Measurements from ENCODE around the gene MINDY4B. TPM values are rescaled to one million over a fixed set of nuclear protein-coding genes. Genes with fewer than 3 reads are reported as not detected.

The MINDY4B gene
- total and polyA plus RNA-seq, 2 experiments from 2014 or later, result not detected

DNA sequence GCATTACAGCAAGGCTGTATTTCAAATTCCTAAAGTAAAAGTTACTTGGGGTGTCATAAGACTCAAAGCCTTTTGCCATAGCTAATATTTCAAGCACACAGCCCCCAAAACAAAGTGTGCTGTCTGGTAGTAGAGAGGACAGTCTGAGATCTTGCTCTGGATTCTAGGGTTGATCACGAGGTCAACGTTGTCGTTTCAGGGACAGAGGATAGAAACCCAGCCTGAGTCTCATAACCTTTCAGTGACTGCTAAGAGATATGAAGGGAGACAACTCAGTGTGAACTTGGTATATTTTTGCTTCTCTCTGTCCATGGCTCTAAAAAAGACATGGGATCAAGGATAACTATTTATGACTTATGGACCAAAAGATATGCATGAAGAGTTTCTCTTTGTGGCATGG lies 25.6 kb upstream of the MINDY4B start:
- Mint-ChIP-seq H3K9me3 (no peaks in the 10 kb centered on the region; the same call in 2 of the 3 replicates), H3K36me3 (ENCODE audit: low read depth) (no peaks in the 10 kb centered on the region), H3K27me3 (ENCODE audit: insufficient read depth, low read depth, poor library complexity) (no peaks in the 10 kb centered on the region), H3K27ac (no peak overlapping the region), H3K4me3 (no peak overlapping the region), H3K4me1 (peaks cover 7% of the 10 kb centered on the region)
- H3F3A ChIP-seq (replicated peaks; ENCODE audit: low read depth), result no peaks in the 10 kb centered on the region
- no peak for DNase-seq (ENCODE audit: low spot score)
- no peaks in the 10 kb centered on the region for H3K9me2 ChIP-seq (ENCODE audit: insufficient read depth)
- TF ChIP-seq, protein P1, sequence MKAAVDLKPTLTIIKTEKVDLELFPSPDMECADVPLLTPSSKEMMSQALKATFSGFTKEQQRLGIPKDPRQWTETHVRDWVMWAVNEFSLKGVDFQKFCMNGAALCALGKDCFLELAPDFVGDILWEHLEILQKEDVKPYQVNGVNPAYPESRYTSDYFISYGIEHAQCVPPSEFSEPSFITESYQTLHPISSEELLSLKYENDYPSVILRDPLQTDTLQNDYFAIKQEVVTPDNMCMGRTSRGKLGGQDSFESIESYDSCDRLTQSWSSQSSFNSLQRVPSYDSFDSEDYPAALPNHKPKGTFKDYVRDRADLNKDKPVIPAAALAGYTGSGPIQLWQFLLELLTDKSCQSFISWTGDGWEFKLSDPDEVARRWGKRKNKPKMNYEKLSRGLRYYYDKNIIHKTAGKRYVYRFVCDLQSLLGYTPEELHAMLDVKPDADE (IDR thresholded peaks at IDR 0.05), result no peak
- no peak for TF ChIP-seq EZH2phosphoT487 (IDR thresholded peaks at IDR 0.05; ENCODE audit: unreplicated experiment)
- TF ChIP-seq EZH2 (IDR thresholded peaks at IDR 0.05; ENCODE audit: low read depth, unreplicated experiment), result no peak
- no peak for TF ChIP-seq STAT1 (IDR thresholded peaks at IDR 0.05; ENCODE audit: unreplicated experiment)
- TF ChIP-seq JUNB (IDR thresholded peaks at IDR 0.05; ENCODE audit: unreplicated experiment), result no peak
- TF ChIP-seq, protein P2, sequence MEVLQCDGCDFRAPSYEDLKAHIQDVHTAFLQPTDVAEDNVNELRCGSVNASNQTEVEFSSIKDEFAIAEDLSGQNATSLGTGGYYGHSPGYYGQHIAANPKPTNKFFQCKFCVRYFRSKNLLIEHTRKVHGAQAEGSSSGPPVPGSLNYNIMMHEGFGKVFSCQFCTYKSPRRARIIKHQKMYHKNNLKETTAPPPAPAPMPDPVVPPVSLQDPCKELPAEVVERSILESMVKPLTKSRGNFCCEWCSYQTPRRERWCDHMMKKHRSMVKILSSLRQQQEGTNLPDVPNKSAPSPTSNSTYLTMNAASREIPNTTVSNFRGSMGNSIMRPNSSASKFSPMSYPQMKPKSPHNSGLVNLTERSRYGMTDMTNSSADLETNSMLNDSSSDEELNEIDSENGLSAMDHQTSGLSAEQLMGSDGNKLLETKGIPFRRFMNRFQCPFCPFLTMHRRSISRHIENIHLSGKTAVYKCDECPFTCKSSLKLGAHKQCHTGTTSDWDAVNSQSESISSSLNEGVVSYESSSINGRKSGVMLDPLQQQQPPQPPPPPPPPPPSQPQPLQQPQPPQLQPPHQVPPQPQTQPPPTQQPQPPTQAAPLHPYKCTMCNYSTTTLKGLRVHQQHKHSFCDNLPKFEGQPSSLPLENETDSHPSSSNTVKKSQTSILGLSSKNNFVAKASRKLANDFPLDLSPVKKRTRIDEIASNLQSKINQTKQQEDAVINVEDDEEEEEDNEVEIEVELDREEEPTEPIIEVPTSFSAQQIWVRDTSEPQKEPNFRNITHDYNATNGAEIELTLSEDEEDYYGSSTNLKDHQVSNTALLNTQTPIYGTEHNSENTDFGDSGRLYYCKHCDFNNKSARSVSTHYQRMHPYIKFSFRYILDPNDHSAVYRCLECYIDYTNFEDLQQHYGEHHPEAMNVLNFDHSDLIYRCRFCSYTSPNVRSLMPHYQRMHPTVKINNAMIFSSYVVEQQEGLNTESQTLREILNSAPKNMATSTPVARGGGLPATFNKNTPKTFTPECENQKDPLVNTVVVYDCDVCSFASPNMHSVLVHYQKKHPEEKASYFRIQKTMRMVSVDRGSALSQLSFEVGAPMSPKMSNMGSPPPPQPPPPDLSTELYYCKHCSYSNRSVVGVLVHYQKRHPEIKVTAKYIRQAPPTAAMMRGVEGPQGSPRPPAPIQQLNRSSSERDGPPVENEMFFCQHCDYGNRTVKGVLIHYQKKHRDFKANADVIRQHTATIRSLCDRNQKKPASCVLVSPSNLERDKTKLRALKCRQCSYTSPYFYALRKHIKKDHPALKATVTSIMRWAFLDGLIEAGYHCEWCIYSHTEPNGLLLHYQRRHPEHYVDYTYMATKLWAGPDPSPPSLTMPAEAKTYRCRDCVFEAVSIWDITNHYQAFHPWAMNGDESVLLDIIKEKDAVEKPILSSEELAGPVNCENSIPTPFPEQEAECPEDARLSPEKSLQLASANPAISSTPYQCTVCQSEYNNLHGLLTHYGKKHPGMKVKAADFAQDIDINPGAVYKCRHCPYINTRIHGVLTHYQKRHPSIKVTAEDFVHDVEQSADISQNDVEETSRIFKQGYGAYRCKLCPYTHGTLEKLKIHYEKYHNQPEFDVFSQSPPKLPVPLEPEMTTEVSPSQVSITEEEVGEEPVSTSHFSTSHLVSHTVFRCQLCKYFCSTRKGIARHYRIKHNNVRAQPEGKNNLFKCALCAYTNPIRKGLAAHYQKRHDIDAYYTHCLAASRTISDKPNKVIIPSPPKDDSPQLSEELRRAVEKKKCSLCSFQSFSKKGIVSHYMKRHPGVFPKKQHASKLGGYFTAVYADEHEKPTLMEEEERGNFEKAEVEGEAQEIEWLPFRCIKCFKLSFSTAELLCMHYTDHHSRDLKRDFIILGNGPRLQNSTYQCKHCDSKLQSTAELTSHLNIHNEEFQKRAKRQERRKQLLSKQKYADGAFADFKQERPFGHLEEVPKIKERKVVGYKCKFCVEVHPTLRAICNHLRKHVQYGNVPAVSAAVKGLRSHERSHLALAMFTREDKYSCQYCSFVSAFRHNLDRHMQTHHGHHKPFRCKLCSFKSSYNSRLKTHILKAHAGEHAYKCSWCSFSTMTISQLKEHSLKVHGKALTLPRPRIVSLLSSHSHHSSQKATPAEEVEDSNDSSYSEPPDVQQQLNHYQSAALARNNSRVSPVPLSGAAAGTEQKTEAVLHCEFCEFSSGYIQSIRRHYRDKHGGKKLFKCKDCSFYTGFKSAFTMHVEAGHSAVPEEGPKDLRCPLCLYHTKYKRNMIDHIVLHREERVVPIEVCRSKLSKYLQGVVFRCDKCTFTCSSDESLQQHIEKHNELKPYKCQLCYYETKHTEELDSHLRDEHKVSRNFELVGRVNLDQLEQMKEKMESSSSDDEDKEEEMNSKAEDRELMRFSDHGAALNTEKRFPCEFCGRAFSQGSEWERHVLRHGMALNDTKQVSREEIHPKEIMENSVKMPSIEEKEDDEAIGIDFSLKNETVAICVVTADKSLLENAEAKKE (CRISPR knock-in tag; IDR thresholded peaks at IDR 0.05), result no peak
- TF ChIP-seq, protein P3, sequence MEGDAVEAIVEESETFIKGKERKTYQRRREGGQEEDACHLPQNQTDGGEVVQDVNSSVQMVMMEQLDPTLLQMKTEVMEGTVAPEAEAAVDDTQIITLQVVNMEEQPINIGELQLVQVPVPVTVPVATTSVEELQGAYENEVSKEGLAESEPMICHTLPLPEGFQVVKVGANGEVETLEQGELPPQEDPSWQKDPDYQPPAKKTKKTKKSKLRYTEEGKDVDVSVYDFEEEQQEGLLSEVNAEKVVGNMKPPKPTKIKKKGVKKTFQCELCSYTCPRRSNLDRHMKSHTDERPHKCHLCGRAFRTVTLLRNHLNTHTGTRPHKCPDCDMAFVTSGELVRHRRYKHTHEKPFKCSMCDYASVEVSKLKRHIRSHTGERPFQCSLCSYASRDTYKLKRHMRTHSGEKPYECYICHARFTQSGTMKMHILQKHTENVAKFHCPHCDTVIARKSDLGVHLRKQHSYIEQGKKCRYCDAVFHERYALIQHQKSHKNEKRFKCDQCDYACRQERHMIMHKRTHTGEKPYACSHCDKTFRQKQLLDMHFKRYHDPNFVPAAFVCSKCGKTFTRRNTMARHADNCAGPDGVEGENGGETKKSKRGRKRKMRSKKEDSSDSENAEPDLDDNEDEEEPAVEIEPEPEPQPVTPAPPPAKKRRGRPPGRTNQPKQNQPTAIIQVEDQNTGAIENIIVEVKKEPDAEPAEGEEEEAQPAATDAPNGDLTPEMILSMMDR (conservative IDR thresholded peaks at IDR 0.05; ENCODE audit: low read depth in 2 of 2), result no peak
- no peak for TF ChIP-seq ZNF114 (CRISPR knock-in tag; IDR thresholded peaks at IDR 0.05)
- no peak for TF ChIP-seq ZNF331 (CRISPR knock-in tag; IDR thresholded peaks at IDR 0.05; ENCODE audit: low read depth)
- TF ChIP-seq NANOG (IDR thresholded peaks at IDR 0.05; ENCODE audit: borderline replicate concordance), result no peak
- no peak for TF ChIP-seq CREB1 (CRISPR knock-in tag; IDR thresholded peaks at IDR 0.05; ENCODE audit: low read depth)
- TF ChIP-seq, protein P4, sequence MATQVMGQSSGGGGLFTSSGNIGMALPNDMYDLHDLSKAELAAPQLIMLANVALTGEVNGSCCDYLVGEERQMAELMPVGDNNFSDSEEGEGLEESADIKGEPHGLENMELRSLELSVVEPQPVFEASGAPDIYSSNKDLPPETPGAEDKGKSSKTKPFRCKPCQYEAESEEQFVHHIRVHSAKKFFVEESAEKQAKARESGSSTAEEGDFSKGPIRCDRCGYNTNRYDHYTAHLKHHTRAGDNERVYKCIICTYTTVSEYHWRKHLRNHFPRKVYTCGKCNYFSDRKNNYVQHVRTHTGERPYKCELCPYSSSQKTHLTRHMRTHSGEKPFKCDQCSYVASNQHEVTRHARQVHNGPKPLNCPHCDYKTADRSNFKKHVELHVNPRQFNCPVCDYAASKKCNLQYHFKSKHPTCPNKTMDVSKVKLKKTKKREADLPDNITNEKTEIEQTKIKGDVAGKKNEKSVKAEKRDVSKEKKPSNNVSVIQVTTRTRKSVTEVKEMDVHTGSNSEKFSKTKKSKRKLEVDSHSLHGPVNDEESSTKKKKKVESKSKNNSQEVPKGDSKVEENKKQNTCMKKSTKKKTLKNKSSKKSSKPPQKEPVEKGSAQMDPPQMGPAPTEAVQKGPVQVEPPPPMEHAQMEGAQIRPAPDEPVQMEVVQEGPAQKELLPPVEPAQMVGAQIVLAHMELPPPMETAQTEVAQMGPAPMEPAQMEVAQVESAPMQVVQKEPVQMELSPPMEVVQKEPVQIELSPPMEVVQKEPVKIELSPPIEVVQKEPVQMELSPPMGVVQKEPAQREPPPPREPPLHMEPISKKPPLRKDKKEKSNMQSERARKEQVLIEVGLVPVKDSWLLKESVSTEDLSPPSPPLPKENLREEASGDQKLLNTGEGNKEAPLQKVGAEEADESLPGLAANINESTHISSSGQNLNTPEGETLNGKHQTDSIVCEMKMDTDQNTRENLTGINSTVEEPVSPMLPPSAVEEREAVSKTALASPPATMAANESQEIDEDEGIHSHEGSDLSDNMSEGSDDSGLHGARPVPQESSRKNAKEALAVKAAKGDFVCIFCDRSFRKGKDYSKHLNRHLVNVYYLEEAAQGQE (IDR thresholded peaks at IDR 0.05; ENCODE audit: unreplicated experiment), result no peak
- no peak for TF ChIP-seq POLR2AphosphoS5 (IDR thresholded peaks at IDR 0.05; ENCODE audit: low read depth)
- H3K27ac ChIP-seq (ENCODE audit: low read depth), result no peak overlapping the region
- H3K4me1 ChIP-seq (ENCODE audit: insufficient read depth), result peaks cover 6% of the 10 kb centered on the region
- H3K4me2 ChIP-seq, result no peak overlapping the region
- peak overlapping the region; percentile 66; the same call in 1 of the 2 replicates for H2AFZ ChIP-seq
- H3K4me3 ChIP-seq, result no peak overlapping the region
- H3K36me3 ChIP-seq (ENCODE audit: insufficient read depth), result no peaks in the 10 kb centered on the region
- no peaks in the 10 kb centered on the region for H4K20me1 ChIP-seq (replicated peaks; ENCODE audit: insufficient read depth)
- ATAC-seq, result no peak
- H3K79me2 ChIP-seq (replicated peaks; ENCODE audit: insufficient read depth), result no peaks in the 10 kb centered on the region
- H3K27me3 ChIP-seq (ENCODE audit: insufficient read depth), result no peaks in the 10 kb centered on the region

Measured in GM23338 (cell line).